AG08395 (cell line): Measurements from ENCODE around the gene RAB29.

Source experiments
- DNase-seq: peaks from one replicate; pipeline ENCODE4 v3.0.0; 2012; ENCODE audit warnings: mixed read lengths, low spot score

Gene RAB29

DNA sequence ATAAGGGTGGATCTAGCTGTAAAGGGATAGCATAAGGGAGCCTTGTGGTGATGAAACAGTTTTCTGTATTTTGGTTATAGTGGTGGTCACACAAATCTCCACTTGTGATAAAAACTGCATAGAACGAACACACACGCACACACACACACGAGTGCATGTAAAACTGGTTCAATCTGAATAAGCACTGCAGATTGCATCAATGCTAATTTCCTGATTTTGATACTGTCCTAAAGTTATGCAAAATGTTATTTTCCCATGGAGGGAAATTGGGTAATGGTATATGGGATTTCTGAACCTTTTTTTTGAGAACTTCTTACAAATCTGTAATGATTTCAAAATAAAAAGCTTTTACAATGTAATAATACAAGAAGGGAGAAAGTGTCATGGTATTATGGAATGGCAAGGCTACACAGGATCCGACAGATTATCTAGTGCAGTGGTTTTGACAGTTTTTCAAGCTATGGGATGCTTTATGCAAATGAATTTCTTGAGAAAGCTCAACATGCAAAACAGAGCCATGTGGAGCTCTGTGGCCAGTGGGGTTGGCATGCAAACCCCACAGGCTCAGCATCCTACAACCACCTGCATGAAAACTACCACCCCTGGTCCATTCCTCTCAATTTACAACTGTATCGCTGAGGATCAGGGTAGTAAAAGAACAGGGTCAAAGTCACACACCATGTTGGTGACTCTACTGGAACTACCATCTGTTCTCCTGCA, 18.9 kb upstream of the RAB29 start:
- DNase-seq, result no peak

GRCh38 chr1:205792961-205793673, 17.8 kb upstream of the RAB29 start:
- DNase-seq, result no peak

DNA sequence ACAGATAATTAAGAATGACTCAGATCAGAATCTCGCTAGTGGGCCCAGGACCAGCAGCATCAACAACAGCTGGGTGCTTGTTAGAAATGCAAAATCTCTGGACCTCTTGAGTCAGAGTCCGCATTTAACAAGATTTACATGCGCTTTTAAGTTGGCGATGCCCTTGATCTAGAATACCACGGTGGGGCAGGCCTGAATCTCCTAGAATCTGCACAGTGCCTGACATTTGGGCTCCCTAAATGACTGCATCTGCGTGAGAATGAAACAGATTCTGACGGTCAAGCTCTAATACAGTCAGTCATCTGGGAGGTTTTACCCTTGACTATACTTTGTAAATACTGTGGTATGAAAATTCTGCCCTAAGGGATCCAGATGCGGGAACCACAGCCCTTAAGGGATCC, 17.2 kb upstream of the RAB29 start:
- DNase-seq, result peak; percentile 15

DNA sequence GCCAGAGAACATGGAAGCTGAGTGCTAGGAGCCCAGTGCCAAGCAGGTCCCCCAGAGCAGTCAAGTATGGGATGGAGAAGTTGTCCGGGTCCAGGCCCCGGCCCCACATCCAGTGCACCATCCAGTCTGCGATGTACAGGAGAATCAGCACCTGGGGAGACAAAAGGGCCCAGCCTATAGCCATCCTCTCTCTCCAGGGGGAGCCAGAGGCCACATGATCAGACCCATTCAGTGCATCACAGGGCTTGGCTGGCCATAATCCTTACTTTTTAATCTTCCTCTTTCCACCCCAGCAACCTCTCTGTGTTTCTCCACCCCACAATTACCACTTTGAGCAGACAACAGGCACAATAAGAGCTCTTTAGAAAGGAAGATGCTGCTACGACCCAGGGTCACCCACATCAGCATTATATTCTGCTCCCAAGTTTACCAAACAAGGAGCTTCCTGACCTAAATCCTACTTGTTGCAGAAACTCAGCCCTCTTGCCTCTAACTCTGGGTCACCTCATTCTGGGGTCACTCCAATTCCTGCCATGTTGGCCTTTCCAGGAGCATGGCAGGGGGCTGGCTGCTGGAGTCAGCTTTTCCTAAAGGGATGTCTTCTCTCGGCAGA, 16.4 kb upstream of the RAB29 start:
- peak; percentile 82 for DNase-seq

DNA sequence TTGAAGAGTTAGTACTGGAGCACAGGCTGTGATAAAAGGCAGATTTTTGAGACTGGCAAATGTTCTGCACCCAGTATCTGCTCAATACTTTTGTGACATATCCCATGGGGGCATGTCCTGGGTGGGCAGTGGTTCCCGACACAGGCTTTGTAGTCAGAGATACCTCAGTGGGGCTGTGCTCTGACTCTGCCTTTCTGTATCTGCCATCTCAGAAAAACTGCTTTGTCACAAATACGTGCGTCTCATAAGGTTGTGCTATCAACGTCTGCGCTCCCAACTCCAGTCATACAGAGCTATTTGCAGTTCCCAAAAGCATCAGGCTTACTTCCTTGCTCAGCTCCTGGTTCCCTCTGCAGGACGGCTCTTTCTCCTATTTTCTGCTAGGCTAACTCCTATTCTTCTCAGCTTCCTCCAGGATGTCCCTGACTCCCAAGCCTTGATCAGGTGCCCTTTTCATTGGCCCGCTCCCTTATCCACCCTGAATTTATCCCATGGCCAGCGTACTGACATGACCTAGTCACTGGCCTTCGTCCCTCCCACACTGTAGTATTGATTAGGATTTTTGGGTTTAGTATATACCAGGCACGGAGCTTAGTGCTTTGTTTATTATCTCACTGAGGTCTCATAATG, 12.1 kb upstream of the RAB29 start:
- no peak for DNase-seq

- DNase-seq, result no peak
Measured at GRCh38 chr1:205786601-205787000, 11.3 kb upstream of the RAB29 start.

DNA sequence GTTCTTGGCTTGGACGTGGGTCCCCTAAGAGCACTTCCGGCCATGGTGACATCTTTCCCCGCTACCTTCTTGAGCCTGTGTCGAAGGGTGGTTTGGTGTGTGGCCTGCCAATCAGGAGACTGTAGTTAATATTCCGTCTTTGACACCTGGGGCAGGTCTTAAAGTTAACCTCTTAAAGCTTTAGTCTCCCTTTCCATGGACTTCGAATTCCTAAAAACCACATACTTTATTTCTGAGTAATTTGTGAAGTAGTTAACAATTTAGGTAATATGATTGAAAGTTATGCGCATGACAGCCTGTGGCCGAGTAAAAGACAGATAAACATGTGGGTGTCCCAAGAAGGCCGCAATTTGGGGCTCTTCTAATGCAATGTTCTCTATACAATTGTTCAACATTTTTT, 10.2 kb upstream of the RAB29 start:
- no peak for DNase-seq

DNA sequence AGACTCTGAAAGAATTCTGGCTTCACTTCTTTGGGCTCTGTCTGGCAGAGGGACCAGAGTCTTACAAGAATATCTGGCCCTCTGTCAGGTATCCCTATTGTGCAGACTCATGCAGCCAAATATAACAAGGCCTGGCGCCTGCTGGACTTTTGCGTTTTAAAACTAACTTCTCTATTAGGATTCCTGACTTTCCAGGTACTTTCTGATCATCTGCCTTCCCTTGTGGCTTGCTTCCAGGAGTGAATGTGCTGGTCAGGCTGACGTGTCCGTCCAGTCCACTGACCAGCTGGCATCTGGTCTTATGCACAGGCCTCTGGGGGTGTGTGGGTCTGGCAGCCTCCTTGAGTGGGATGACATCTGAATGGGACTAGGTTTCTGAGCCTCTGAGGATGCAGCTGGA, 8.6 kb upstream of the RAB29 start:
- peak; percentile 35 for DNase-seq

GRCh38 chr1:205783433-205783795, 8.1 kb upstream of the RAB29 start:
- no peak for DNase-seq

GRCh38 chr1:205782627-205783432, 7.5 kb upstream of the RAB29 start:
- no peak for DNase-seq

GRCh38 chr1:205780335-205780734, 5.1 kb upstream of the RAB29 start:
- no peak for DNase-seq

DNA sequence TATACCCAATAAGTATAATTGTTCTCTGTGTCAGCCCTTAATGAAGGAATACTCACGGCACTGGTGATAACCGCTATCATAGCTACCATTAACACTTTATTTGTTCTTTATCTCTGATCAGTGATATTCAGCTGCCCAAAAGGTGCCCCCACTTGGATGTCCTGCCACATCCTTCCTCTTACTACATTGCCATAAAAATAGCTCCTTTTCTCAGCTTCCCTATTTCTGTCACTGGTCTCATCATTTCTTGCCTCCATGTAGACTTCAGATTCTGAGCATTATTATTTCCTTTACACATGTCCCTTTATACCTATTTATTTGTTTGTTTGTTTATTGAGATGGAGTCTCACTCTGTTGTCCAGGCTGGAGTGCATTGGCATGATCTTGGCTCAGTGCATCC, 2.7 kb upstream of the RAB29 start:
- DNase-seq, result no peak

GRCh38 chr1:205775717-205776056, 405 bp upstream of the RAB29 start:
- DNase-seq, result peak; percentile 40

DNA sequence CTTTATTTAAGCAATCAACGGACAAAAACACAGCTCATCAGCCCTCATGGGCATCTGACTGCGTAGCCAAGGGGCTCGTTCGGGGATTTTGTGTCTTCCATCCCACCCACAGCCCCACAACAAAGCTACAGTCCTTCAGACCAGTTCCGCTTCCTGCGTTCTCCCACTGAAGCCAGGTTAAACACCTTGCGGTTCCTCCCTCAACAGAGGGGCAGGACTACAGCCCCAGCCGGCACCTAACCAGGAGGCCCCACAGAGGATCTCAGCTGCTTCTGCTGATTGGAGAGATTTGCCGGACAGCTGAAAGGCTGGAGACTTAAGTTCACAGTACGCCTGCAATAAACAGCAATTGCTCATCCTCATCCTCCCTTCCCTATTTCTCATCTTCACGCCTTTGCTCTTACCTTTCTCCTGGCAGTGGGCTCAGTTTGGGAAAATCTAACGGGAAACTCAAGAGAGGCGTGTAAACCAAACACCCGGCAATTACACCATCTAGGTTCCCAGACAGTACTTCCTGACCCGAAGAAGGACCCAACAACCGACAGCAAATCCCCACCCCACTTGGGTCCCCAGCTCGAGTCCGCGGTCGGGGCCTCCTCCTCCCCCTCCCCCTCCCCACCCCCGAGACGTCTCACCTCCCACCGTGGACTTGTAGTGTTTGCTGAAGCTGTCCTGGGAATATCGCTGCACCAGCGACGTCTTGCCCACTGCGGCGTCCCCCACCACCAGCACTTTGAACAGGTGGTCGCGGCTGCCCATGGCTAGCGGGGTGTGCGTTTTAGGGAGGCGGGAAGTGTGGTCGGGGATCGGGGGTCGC, 876 bp downstream of the RAB29 start:
- DNase-seq, result no peak

GRCh38 chr1:205772607-205773032, 2.7 kb downstream of the RAB29 start:
- no peak for DNase-seq

DNA sequence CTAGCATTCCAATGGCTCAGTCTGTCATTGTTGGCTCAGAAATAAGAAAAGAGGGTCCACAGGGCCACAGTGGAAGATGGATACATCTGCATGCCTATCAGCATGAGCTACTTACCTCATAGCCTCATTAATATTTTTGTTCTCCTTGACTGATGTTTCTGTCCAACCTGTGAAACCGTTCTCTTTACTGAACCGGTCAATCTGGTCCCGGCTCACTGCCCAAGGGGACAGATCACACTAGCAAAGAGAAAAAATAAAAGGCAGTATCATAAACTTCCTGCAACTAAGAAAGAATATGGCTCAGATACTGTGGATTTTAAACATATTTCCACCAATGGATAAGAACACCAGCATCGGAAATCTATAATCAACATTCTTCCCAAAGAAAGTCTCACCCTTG, 4.7 kb downstream of the RAB29 start:
- DNase-seq, result no peak

DNA sequence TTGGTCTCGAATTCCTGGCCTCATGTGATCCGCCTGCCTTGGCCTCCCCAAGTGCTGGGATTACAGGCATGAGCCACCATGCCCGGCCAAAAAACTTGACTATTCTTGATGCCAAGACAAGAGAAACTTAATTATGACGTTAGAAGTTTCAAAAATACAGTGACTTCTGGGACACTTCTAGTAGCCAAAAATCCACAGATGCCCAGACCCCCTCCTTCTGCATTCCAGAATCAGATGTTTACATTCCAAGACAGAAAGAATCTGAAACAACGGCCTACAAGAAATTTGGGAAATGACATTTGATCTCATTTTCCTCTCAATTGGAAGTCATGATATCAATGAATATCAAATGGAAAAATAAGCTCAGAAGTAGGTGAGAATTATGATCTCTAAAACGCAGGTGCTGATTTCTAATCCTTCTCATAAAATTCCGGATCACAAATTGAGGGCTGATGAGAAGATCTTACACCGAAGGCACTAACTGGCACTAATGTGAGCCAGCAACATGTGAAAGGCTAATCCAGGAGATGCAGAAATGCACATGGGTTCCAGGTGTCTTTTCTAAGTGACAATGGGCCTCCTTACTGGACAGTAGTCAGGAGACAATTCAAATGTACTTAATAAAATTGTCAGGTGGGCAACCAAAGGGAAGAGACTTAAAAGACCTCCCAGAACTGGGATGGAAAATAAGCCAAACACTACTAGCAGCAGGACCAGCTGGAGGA, 5.5 kb downstream of the RAB29 start:
- DNase-seq, result peak; percentile 72

- DNase-seq, result no peak
Measured at GRCh38 chr1:205767248-205767647, 8.0 kb downstream of the RAB29 start.

DNA sequence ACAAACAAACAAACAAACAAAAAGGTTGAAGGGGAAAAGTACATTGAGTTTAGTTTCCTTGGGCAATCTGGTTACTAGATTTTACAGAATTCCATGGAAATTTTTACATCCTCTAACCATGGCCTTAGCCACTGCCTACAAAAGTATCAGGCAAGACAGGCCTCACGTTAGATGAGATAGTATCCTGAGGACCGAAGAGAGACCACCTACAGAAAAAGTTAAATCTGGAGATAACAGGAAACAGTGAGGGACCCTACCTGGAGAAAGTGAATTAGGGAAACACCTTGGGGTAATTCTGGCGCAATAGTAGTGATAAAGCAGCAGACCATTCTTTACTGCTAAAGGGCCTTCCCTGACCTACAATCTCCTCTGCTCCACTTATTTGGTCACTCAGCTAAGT, 8.7 kb downstream of the RAB29 start:
- DNase-seq, result no peak

DNA sequence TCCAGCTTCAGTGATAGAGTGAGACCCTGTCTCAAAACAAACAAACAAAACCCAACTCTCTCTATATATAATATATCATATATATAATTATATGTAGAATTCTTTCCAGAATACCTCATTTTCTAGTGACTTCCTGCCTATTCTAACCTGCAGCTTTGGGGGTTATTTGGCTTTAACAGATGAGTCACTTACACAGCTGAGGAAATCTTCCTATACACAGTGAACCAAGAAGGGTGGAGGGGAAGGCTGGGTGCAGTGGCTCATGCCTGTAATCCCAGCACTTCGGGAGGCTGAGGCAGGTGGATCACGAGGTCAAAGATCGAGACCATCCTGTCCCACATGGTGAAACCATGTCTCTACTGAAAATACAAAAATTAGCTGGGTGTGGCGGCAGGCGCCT, 9.2 kb downstream of the RAB29 start:
- DNase-seq, result peak; percentile 32

DNA sequence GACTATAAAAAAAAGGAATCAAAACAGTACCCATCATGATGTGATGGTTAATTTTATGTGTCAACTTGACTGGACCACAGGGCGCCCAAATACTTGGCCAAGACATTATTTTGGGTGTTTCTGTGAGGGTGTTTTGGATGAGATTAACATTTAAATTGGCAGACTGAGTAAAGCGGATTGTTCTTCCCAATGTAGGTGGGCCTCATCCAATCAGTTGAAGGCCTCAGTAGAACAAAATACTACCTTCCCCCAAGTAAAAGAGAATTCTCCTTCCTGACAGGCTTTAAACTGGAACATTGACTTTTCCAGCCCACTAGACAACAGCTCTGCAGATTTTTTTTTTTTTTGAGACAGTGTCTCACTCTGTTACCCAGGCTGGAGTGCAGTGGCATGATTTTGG, 10.7 kb downstream of the RAB29 start:
- no peak for DNase-seq
